Measurements from ENCODE around the gene LIF.
"Not testable (repeated sequence)": the region's sequence is repeated elsewhere in the genome, so short reads cannot be mapped to it uniquely, and the experiment has no call there.

The LIF gene

GRCh38 chr22:30241576-30242371 lies 4.8 kb downstream of the LIF start:
- no peak for FAIRE-seq

GRCh38 chr22:30240541-30241417 lies 5.8 kb downstream of the LIF start:
- FAIRE-seq: no peak

GRCh38 chr22:30239488-30240405 lies 6.8 kb downstream of the LIF start:
- FAIRE-seq: no peak

GRCh38 chr22:30238661-30239487 lies 7.7 kb downstream of the LIF start:
- FAIRE-seq: no peak

DNA sequence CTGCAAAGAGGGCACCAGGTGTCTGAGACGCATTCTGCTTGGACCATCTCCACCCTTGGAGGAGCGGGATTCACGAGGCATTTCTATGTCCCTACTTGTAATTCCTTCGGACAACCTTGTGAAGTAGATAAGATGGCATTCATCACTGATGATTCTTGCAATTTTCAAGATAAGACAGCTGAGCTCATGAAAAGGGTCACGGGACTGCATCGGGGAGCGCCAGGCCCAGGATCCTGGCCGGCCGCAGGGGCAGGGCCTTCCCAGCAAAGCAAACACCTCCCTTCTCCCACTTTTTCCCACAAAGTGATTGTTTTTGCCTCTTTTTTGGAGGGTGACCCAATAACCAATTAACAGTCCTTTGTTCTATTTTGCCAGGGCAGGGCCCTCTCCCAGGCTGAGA lies 8.4 kb downstream of the LIF start:
- FAIRE-seq: no peak

GRCh38 chr22:30236875-30237274 lies 9.7 kb downstream of the LIF start:
- FAIRE-seq: no peak

- FAIRE-seq: no peak
Observed at GRCh38 chr22:30235687-30236170, 10.8 kb downstream of the LIF start.

DNA sequence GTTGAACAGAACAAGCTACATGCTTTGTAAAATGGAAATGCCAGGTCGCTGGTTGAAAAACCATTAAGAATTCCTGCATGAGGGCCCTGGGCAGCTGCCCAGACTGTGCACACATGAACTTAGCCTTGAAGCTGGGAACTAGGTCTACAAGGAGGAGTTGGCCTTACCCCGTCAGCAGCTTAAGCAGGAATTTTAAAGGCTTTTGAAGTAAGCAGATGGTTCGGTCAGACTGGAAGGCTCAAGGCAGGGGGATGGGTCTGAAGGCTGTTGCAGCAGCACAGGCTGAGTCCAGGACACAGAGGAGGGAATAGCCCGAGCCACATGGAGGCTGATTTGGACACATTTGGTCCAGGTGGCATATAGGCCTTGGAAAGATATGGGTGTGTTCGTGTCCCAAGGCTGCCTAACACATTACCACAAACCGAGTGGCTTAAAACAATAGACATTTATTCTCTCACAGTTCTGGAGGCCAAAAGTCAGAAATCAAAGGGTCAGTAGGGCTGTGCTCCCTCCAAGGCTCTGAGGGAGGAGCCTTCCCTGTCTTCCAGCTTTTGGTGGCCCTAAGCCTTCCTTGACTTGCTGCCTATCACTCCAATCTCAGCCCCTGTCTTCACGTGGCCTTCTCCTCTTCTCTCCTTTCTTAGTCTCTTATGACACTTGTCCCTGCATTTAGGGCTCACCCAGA lies 11.6 kb downstream of the LIF start:
- no peak for FAIRE-seq

- FAIRE-seq: not testable (repeated sequence)
Observed at GRCh38 chr22:30234325-30234724, 12.2 kb downstream of the LIF start.

DNA sequence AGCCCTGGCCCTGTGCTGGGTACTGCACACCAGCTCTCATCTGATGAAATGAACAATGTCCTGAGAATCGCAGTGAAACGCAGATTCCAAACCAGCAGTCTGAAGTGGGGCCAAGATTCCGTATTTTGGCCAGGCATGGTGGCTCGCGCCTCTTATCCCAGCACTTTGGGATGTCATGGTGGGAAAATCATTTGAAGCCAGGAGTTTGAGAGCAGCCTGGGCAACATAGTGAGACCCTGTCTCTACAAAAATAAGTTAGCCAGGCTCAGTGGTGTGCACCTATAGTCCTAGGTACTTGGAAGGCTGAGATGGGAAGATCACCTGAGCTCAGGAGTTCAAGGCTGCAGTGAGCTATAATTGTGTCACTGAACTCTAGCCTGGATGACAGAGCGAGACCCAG lies 13.0 kb downstream of the LIF start:
- no peak for FAIRE-seq

DNA sequence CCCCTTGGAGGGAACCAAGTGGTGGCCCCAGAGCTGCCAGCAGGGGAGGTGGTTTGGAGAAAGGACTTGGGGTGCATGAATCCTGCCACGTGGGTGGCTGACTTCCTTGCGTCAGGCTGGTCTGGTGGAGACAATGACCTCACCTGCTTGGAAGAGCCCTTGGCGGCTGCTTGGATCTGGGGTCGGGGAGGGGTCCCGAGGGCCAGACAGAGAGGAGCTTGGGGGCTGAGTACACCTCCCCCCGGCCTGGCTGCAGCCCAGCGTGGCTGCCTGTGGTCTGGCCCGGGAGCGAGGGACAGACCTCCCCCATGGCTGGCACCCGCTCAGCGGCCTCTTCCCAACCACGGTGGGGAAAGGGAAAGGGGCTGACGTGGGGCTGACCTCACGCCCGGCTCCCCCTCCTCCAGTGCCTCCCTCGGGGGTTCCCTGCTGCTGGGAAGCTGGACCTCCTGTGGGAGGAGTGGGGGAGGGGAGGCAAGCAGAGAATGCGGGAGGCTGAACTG lies 13.8 kb downstream of the LIF start:
- no peak for FAIRE-seq

DNA sequence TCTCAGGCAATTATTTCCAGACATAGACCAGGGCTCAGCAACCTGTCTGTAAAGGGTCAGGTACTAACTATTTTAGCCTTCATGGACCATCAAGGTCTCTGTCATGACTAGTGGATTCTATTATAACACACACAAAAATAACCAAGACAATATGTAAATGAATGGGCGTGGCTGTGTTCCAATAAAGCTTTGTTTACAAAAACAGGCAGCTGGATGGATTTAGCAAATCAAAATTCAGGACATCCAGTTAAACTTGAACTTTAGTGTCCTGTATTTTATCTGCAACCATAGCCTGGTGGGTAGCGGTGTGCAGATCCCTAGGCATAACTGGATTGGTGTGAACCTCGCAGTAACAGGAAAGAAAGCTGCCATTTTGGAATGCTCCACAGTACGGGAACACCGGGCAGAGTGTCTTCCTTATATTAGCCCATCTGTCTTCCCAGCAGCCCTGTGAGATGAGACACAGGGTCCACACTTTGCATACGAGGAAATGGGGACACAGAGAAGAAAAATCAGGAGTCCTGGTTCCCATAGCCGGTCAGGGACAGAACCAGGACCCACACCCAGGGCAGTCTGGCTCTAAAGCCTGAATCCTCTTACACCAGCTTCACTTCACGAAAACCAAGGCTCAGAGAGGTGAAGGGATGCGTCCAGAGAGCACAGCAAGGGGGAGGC lies 15.6 kb downstream of the LIF start:
- no peak for FAIRE-seq

DNA sequence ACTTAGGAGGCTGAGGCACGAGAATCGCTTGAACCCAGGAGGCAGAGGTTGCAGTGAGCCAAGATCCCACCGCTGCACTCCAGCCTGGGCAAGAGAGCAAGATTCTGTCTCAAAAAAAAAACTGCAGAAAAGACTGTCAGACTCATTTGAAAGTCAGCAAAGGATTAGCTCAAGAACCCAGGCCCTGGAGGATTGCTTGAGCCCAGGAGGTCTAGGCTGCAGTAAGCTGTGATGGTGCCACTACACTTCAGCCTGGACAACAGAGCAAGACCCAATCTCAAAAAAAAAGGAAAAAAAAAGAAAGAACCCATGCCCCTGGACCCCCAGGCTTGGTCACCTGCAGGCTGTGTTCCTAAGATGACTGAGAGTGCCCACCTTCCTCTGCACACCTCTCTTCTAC lies 16.2 kb downstream of the LIF start:
- no peak for FAIRE-seq

DNA sequence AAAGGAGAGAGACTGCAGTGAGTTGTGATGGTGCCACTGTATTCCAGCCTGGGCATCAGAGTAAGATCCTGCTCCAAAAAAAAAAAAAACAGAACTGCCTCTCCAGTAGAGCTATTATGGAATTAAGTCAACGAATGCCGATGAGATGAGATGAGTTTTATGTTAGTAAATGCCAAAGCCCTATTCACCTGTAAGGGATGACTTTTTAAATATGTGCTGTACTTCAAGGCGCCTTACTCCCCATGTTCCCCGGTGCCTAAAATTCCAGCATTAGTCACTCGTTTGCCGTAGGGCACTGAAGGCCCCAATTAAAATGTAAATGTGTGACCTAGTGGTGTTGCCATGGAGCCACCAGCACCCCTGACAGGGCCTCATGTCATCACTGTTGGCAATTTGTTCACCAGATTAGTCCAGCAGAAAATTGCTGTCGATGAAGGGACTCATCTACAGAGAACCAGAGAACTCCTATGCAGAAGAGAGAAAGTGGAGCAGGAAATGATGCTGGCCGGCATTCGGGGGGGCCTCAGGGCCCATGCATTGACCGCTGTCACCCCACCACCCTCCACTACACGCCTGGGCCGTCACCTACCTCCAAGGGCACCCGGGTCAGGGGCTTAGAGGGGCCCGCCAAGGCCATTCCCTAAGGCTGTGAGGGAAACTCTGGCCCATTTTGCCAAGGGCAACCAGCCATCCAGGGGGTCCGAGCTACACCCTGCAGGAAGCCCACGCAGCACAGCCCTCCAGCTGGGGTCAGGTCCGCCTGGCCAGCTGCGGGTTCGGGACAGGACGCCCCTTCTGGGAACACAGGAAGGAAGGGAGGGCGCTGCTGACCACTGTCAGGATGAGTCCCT lies 17.8 kb downstream of the LIF start:
- no peak for FAIRE-seq

GRCh38 chr22:30227438-30228228 lies 18.9 kb downstream of the LIF start:
- no peak for FAIRE-seq

DNA sequence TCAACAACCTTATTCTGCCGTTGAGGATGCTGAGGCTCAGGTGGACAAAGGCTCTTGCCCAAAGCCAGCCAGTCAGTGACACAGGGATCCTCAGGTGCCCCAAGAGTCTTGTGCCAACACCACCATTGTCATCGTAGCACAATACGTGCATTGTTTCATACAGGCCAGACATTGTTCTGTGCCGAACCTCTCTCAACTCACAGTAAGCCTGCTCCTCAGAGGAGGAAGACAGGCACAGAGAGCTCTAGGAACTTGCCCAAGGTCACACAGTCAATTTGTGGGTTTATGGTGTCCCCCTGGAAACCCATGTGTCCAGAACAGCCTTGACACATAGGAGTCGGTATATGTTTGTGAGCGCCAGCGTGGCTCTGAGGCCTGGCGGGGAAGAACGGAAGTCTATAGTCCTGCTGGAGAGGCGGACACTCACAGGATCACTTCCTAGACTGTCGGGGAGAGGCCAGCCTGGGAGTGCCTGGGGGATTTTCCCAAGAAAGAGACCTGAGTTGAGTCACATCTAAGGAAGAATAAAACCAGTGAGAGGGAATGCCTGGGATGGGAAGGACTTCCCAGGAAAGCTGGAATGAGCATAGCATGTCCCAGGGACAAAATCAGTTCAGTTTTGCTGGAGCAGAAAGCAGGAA lies 20.2 kb downstream of the LIF start:
- no peak for FAIRE-seq

GRCh38 chr22:30225220-30225927 lies 21.2 kb downstream of the LIF start:
- FAIRE-seq: no peak
